ENCODE results near the gene PTTG1IP2. TPM values are rescaled to one million over a fixed set of nuclear protein-coding genes. Genes with fewer than 3 reads are reported as not detected.

PTTG1IP2 gene
- total RNA-seq, 1 experiment from 2014 or later = not detected

- DNase-seq (ENCODE audit: low read depth) = no peak
Observed at GRCh38 chr7:90483251-90483650, 13.8 kb downstream of the PTTG1IP2 start.

GRCh38 chr7:90484706-90485105 is 15.3 kb downstream of the PTTG1IP2 start:
- no peak for DNase-seq (ENCODE audit: low read depth)

- DNase-seq (ENCODE audit: low read depth) = no peak
Observed at GRCh38 chr7:90485734-90486316, 16.4 kb downstream of the PTTG1IP2 start.

- no peak for DNase-seq (ENCODE audit: low read depth)
Observed at GRCh38 chr7:90487808-90488207, 18.4 kb downstream of the PTTG1IP2 start.

GRCh38 chr7:90488220-90488619 is 18.8 kb downstream of the PTTG1IP2 start:
- no peak for DNase-seq (ENCODE audit: low read depth)

GRCh38 chr7:90492250-90492649 is 22.8 kb downstream of the PTTG1IP2 start:
- no peak for DNase-seq (ENCODE audit: low read depth)

GRCh38 chr7:90495241-90495640 is 25.8 kb downstream of the PTTG1IP2 start:
- DNase-seq (ENCODE audit: low read depth) = no peak

GRCh38 chr7:90502539-90502938 is 33.1 kb downstream of the PTTG1IP2 start:
- no peak for DNase-seq (ENCODE audit: low read depth)

GRCh38 chr7:90503367-90503766 is 33.9 kb downstream of the PTTG1IP2 start:
- DNase-seq (ENCODE audit: low read depth) = no peak

GRCh38 chr7:90507692-90508091 is 38.3 kb downstream of the PTTG1IP2 start:
- no peak for DNase-seq (ENCODE audit: low read depth)

- no peak for DNase-seq (ENCODE audit: low read depth)
Observed at GRCh38 chr7:90511776-90512175, 42.3 kb downstream of the PTTG1IP2 start.

- no peak for DNase-seq (ENCODE audit: low read depth)
Observed at GRCh38 chr7:90512821-90513254, 43.4 kb downstream of the PTTG1IP2 start.

GRCh38 chr7:90516257-90516656 is 46.8 kb downstream of the PTTG1IP2 start:
- DNase-seq (ENCODE audit: low read depth) = no peak

GRCh38 chr7:90518630-90519029 is 49.2 kb downstream of the PTTG1IP2 start:
- no peak for DNase-seq (ENCODE audit: low read depth)

- DNase-seq (ENCODE audit: low read depth) = peak; percentile 3
Observed at GRCh38 chr7:90520484-90520883, 51.0 kb downstream of the PTTG1IP2 start.

- peak; percentile 68 for DNase-seq (ENCODE audit: low read depth)
Observed at GRCh38 chr7:90530263-90530662, 60.8 kb downstream of the PTTG1IP2 start.

GRCh38 chr7:90532231-90532929 is 62.9 kb downstream of the PTTG1IP2 start:
- no peak for DNase-seq (ENCODE audit: low read depth)

- no peak for DNase-seq (ENCODE audit: low read depth)
Observed at GRCh38 chr7:90536449-90536848, 67.0 kb downstream of the PTTG1IP2 start.

GRCh38 chr7:90538405-90538804 is 69.0 kb downstream of the PTTG1IP2 start:
- no peak for DNase-seq (ENCODE audit: low read depth)

GRCh38 chr7:90540406-90540805 is 71.0 kb downstream of the PTTG1IP2 start:
- DNase-seq (ENCODE audit: low read depth) = no peak

- peak; percentile 25 for DNase-seq (ENCODE audit: low read depth)
Observed at GRCh38 chr7:90551036-90551435, 81.6 kb downstream of the PTTG1IP2 start.

GRCh38 chr7:90552521-90552920 is 83.1 kb downstream of the PTTG1IP2 start:
- no peak for DNase-seq (ENCODE audit: low read depth)

GRCh38 chr7:90560730-90561129 is 91.3 kb downstream of the PTTG1IP2 start:
- no peak for DNase-seq (ENCODE audit: low read depth)

Data from Daoy (cell line).